Transverse colon (tissue), 4 donors: Measurements from ENCODE around the gene ARL5A.

Experiments used
- CTCF ChIP-seq, 5 experiments: fragments of 200-600 bp in 3 of 5; fragments of 450-650 bp in 2 of 5; sonication (generic) in 3 of 5; IDR thresholded peaks; 1 replicate in 2 of 5; 2 replicates in 3 of 5; pipeline ENCODE4 v1.5.1; 2016 to 2017; ENCODE audit warnings: antibody characterized with exemption in 5 of 5, inconsistent platforms in 3 of 5, mild to moderate bottlenecking in 2 of 5, moderate library complexity in 1 of 5
- EP300 ChIP-seq: sonication (generic); formaldehyde crosslinking; IDR thresholded peaks from one replicate; pipeline ENCODE4 v1.6.1; 2017; ENCODE audit warnings: antibody characterized with exemption, low read depth
- POLR2A ChIP-seq: fragments of 450-650 bp; IDR thresholded peaks from one replicate; pipeline ENCODE4 v1.6.1; 2016; ENCODE audit warnings: antibody characterized with exemption, mild to moderate bottlenecking, moderate library complexity
- POLR2AphosphoS5 ChIP-seq, 3 donors: sonication (generic); formaldehyde crosslinking; IDR thresholded peaks; one replicate each; pipeline ENCODE4 v1.6.1; 2016; ENCODE audit warnings: antibody characterized with exemption in 3 of 3

- TF ChIP-seq CTCF (IDR thresholded peaks at IDR 0.05) (no peak), POLR2A (no peak), EP300 (no peak), POLR2AphosphoS5 (IDR thresholded peaks at IDR 0.05) (no peak)
Observed at GRCh38 chr2:151766437-151767153, 61.6 kb downstream of the ARL5A start.
